NK-92 (cell line): ENCODE data around the gene ARHGAP42.

ENCODE experiments used
- DNase-seq: peaks from one replicate; lab custom pipeline; 2025; ENCODE audit not compliant: unreplicated experiment; lab: John Stamatoyannopoulos, UW

Gene ARHGAP42

GRCh38 chr11:100905684-100906083 lies 218.6 kb downstream of the ARHGAP42 start:
- DNase-seq, result no peak

GRCh38 chr11:100908746-100909145 lies 221.7 kb downstream of the ARHGAP42 start:
- no peak for DNase-seq

DNA sequence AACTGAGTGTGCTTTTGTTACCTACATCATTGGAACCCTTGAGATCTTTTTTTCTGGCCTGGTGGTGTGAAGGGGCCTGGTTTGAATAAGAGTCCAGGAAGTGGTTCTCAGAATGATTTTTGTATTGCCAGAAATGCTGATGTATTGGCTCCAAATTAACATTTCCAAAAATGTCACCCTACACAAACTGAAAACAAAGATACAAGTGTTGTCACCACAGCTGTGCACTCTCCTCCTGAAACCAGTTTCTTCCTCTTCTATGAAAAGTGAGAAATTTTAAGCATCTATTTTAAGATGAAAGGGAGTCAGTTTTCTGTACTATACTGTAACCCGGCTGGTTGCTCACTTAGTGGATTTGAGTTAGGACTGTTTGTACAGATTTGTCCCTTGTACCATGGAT lies 223.7 kb downstream of the ARHGAP42 start:
- DNase-seq, result no peak

- DNase-seq, result no peak
Measured at GRCh38 chr11:100914415-100915110, 227.5 kb downstream of the ARHGAP42 start.

DNA sequence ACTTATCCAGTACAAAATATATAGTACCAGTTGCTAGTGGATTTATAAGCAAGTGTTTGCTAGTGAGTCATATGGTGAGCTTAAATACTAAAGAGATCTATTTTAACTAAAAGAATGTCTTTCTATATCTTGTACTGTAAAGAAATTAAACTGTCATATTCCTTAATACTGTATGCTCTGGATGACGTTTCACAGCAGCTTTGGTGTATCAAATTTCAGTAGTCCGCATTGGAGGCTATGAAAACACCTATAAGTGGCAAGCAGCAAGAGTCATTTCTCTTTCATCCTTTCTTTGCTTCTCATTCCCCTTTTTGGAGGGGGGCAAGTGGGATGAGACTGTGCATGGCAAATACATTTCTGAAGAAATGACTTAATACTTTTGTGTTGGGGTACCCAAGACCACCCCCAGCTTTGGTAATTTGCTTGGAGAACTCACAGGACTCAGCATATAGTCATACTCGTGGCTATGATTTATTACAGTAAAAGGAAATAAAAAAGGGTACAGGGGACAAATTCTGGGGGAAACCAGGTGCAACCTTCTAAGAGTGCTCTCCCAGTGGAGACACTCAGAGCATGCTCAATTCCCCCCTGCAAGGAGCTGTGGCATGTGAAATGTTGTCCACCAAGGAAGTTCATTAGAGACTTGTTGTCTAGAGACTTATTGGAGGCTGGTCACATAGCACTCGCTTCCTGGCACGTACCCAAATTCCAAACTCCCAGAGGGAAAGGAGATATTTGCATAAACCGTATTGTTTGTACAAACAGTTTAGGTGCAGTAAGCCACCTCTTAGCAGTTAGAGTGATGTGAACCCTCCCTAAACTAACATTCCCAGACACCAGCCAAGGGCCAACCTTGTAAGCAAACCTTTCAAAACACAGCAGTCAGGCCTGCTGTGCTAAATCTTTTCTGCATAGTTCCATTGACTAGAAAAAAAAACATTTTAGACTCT lies 231.7 kb downstream of the ARHGAP42 start:
- no peak for DNase-seq

DNA sequence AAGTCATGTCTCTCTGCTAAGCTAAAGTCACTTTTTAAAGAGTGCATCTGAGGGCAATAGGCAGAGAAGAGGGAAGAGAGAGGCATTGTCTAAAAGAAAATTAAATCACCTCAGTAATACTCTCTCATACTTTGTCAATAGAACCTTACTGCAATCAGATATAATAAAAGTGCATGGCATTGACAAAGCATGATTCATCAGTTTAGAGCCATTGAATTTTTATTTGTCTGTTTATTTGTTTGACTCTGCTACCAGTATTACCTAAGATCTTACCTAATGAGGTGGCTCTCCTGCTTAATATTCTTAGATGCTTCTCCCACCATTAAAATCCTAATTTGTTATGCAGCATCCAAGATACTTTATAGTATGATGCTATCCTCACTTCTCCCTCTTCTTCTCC lies 233.5 kb downstream of the ARHGAP42 start:
- no peak for DNase-seq

- no peak for DNase-seq
Measured at GRCh38 chr11:100922121-100922520, 235.0 kb downstream of the ARHGAP42 start.

- DNase-seq, result no peak
Measured at GRCh38 chr11:100923555-100923954, 236.5 kb downstream of the ARHGAP42 start.

DNA sequence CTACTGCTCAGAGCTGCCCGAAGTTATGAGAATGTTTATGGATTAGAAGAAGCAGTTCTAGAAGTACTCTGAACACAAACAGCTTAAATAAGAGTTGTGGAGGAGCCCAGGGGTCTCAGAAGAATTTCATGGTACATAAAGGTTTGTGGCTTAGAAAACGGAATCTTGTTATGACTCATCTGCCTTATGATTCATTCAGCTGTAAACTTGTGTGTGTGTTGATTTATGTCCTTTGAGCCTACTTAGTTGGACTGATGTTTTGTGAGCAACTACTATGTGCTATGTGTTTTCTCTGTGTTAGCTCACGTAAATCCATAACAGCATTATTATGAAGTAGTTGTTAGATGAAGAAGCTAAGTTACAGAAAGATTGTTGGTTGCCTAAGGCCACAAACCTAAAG lies 238.8 kb downstream of the ARHGAP42 start:
- no peak for DNase-seq

GRCh38 chr11:100927579-100927978 lies 240.5 kb downstream of the ARHGAP42 start:
- no peak for DNase-seq

- DNase-seq, result no peak
Measured at GRCh38 chr11:100928426-100928825, 241.3 kb downstream of the ARHGAP42 start.

DNA sequence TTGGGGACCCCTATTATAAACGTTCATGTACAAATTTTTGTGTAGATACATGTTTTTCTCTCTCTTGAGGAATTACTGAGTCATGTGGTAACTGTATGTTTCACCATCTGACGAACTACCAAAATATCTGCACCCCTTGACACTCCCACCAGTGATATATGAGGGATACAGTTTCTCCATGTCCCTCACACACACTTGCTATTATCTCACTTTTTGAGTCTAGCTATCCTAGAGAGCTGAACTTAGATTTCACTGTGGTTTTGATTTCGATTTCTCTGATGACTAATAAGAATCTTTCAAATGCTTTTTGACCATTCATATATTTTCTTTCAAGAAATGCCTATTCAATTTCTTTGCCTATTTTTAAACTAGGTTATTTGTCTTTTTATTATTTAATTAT lies 242.3 kb downstream of the ARHGAP42 start:
- DNase-seq, result no peak

GRCh38 chr11:100930185-100930778 lies 243.2 kb downstream of the ARHGAP42 start:
- no peak for DNase-seq

- no peak for DNase-seq
Measured at GRCh38 chr11:100932474-100933100, 245.5 kb downstream of the ARHGAP42 start.

DNA sequence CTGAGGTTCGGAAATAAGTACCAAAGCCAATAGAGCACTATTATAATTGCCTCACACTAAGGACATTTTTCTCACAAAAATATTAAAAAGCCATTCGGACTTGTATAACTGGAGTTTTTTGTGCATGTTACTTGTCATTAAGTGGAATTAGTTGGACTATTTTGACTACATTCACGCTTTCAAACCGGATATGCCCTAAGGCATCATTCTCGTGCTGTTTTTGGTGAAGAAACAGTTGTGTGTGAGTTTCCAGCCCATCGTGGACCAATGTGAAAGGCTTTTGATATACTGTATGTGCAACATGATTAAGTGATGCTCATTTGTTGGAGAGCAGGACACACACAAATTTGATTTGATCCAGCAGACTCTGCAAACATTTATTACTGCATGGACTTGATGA lies 249.7 kb downstream of the ARHGAP42 start:
- no peak for DNase-seq

DNA sequence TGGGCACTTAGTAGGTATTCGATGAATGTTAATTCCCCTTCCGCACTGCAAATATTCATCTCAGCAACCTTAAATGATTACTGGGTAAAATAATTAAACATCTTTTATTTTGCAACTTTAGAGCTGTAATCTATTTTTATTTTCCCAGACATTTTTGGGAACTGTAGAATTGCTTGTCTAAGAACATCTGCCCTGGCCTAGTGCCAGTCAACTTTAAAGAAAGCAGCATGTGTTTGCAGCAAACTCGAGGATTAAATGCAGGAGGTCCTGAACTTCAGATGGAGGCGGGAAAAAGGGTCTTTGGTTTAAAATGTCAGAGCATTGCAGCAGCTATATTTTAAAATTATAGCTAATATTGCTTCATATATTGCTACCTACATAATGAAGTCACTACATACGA lies 252.5 kb downstream of the ARHGAP42 start:
- DNase-seq, result no peak

- no peak for DNase-seq
Measured at GRCh38 chr11:100940111-100940510, 253.0 kb downstream of the ARHGAP42 start.

- no peak for DNase-seq
Measured at GRCh38 chr11:100941033-100941432, 253.9 kb downstream of the ARHGAP42 start.

DNA sequence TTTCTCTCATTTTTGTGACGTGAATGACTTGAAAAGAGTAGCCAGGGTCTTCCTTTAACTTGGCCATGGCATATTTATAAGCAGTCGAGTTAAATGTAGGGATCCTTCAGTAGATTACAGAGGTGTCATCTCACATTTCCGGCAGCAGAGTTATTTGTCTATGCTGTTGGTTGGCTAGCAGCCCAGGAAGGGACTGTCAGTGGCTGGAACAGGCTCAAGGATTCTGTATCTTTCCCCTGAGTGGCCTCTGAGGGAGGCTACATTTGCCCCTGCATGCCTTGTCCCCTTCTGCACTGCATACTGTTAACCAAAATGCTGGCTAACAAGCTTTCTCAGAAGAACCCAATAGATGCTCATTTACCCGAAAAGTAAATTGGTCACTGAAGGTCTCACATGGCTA lies 254.9 kb downstream of the ARHGAP42 start:
- DNase-seq, result no peak

- no peak for DNase-seq
Measured at GRCh38 chr11:100948936-100949335, 261.8 kb downstream of the ARHGAP42 start.

DNA sequence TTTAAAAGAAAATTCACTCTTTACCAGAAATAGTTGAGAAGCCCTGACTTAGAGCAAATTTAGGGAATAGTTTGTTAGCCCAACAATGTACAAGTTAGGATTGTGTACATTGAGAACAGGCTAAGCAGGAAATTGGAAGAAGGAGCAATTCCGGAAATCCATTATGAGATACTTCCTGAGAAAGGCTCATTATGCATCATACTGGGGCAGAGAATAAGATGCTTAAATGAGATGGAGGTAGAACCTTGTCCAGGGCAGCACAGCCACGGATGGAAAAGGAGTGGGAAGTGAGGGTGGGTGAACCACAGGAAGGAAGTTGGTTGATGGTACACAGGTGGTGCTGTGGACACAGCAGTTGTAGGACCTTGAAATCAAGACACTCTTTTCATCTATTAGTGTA lies 262.4 kb downstream of the ARHGAP42 start:
- no peak for DNase-seq
